ENCODE measurements around the gene CUL3. TPM values are rescaled to one million over a fixed set of nuclear protein-coding genes. Genes with fewer than 3 reads are reported as not detected.

CUL3 gene
- total and polyA plus RNA-seq, 10 of the 15 experiments (the other 5 are each of a cell fraction or from before 2014, with no cell fraction given) = 22.0 to 95.4 (median 53.4) TPM

GRCh38 chr2:224576088-224576715, 9.0 kb downstream of the CUL3 start (continued):
- TF ChIP-seq ZBTB40 (IDR thresholded peaks at IDR 0.05; ENCODE audit: borderline replicate concordance) (no peak), ZBED1 (IDR thresholded peaks at IDR 0.05; ENCODE audit: borderline replicate concordance) (no peak), MEF2B (IDR thresholded peaks at IDR 0.05; ENCODE audit: partially characterized antibody, poor library complexity, severe bottlenecking) (no peak), CEBPB (IDR thresholded peaks at IDR 0.05; ENCODE audit: borderline replicate concordance in 1 of 2, low read depth in 2 of 2, low read length in 2 of 2) (0 out of 4 replicates have a peak, but pooled peaks of 1 of the 2 experiments have one; percentile 47), YBX1 (IDR thresholded peaks at IDR 0.05) (no peak), ZBTB4 (CRISPR knock-in tag; IDR thresholded peaks at IDR 0.05) (no peak), REST (IDR thresholded peaks at IDR 0.05; ENCODE audit: low read depth, low read length) (no peak), TBL1XR1 (IDR thresholded peaks at IDR 0.05; ENCODE audit: low read depth, low read length) (no peak), JUND (IDR thresholded peaks at IDR 0.05; ENCODE audit: low read depth, low read length) (no peak), DPF2 (IDR thresholded peaks at IDR 0.05) (peak; percentile 49; the same call in 1 of the 2 replicates), BCL11A (IDR thresholded peaks at IDR 0.05; ENCODE audit: low read depth, low read length) (no peak), CBFB (IDR thresholded peaks at IDR 0.05; ENCODE audit: low read depth) (no peak), EED (IDR thresholded peaks at IDR 0.05; ENCODE audit: low read depth) (0 out of 2 replicates have a peak, but pooled peaks have one; percentile 24), IKZF2 (IDR thresholded peaks at IDR 0.05) (peak; percentile 32 to 50; a peak in 2 of 4 replicates)

All from GM12878 (cell line).